Fibroblast of pulmonary artery (primary cell): ENCODE data around the gene SRCAP.
A peak's percentile ranks its signal among the peaks of the same experiment; 100 is the strongest.

Source experiments
- DNase-seq: peaks from one replicate; pipeline ENCODE4 v3.0.0-alpha.2; 2010; ENCODE audit warnings: low read depth
- H3K4me3 ChIP-seq: replicated peaks from 2 replicates; pipeline ENCODE4 v1.5.1; 2011; ENCODE audit warnings: low read depth, mild to moderate bottlenecking, control low read depth, low read length, moderate library complexity
- TF ChIP-seq, protein P1 (sequence below): IDR thresholded peaks from 2 replicates; pipeline ENCODE4 v1.5.1; 2011; ENCODE audit warnings: mild to moderate bottlenecking, control low read depth, low read length, inconsistent platforms; ENCODE audit errors: missing control alignments

SRCAP gene

DNA sequence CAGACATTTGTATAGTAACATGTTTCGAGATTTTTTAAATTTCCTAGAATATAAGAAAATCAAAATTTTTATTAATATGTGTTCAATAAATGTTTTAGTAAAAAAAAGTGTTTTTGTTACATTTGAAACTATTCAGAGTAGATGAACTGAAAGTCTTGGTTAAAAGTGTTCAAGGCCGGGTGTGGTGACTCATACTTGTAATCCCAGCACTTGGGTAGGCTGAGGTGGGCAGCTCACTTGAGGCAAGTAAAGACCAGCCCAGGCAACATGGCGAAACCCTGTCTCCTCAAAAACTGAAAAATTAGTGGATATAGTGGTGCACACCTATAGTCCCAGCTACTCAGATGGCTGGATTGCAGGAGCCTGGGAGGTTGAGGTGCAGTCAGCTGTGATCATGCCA is 32.4 kb downstream of the SRCAP start:
- H3K4me3 ChIP-seq = no peak overlapping the region
- TF ChIP-seq, protein P1, sequence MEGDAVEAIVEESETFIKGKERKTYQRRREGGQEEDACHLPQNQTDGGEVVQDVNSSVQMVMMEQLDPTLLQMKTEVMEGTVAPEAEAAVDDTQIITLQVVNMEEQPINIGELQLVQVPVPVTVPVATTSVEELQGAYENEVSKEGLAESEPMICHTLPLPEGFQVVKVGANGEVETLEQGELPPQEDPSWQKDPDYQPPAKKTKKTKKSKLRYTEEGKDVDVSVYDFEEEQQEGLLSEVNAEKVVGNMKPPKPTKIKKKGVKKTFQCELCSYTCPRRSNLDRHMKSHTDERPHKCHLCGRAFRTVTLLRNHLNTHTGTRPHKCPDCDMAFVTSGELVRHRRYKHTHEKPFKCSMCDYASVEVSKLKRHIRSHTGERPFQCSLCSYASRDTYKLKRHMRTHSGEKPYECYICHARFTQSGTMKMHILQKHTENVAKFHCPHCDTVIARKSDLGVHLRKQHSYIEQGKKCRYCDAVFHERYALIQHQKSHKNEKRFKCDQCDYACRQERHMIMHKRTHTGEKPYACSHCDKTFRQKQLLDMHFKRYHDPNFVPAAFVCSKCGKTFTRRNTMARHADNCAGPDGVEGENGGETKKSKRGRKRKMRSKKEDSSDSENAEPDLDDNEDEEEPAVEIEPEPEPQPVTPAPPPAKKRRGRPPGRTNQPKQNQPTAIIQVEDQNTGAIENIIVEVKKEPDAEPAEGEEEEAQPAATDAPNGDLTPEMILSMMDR = no peak
- DNase-seq = no peak

- no peak overlapping the region for H3K4me3 ChIP-seq
- TF ChIP-seq, protein P1 = no peak
- no peak for DNase-seq
These were observed 38.2 kb downstream of the SRCAP start for GRCh38 chr16:30736995-30737793.

GRCh38 chr16:30737794-30738648 is 39.0 kb downstream of the SRCAP start:
- no peak for DNase-seq
- no peak overlapping the region for H3K4me3 ChIP-seq
- TF ChIP-seq, protein P1 = no peak

DNA sequence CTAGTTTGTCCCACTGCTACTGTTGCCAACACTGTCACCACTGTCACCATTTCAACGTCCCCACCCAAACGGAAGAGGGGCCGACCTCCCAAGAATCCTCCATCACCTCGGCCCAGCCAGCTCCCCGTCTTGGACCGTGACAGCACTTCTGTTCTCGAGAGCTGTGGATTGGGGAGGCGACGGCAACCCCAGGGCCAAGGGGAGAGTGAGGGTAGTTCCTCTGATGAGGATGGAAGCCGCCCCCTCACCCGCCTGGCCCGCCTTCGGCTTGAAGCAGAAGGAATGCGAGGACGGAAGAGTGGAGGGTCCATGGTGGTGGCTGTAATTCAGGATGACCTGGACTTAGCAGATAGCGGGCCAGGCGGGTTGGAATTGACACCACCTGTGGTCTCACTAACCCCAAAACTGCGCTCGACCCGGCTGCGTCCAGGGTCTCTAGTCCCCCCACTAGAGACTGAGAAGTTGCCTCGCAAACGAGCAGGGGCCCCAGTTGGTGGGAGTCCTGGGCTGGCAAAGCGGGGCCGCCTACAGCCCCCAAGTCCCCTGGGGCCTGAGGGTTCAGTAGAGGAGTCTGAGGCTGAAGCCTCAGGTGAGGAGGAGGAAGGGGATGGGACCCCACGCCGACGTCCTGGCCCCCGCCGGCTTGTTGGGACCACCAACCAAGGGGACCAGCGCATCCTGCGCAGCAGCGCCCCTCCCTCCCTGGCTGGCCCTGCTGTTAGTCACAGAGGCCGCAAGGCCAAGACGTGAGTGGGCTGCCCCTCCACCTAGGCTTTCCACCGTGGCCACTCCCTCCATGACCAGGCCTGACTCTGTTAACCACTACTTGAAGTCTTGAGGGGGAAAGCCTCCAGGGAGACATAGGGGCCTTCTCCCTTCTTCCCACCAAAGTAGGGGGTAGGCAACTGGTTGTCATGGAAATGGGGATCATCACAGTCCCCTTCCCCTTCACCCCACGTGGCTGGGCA is 40.3 kb downstream of the SRCAP start:
- TF ChIP-seq, protein P1 = no peak
- no peak for DNase-seq
- no peak overlapping the region for H3K4me3 ChIP-seq

GRCh38 chr16:30740364-30741251 is 41.6 kb downstream of the SRCAP start:
- no peak overlapping the region for H3K4me3 ChIP-seq
- TF ChIP-seq, protein P1 = no peak
- DNase-seq = peak; percentile 76

GRCh38 chr16:30741461-30741914 is 42.5 kb downstream of the SRCAP start:
- H3K4me3 ChIP-seq = no peak overlapping the region

More at GRCh38 chr16:30741461-30741914, 42.5 kb downstream of the SRCAP start:
- DNase-seq = peak; percentile 88
- TF ChIP-seq, protein P1 = no peak
